Measurements from ENCODE around the gene PSMD8.

GRCh38 chr19:38391911-38392464 is 17.6 kb downstream of the PSMD8 start:
- TF ChIP-seq POLR2A (IDR thresholded peaks at IDR 0.05) (no peak), POLR2AphosphoS5 (IDR thresholded peaks at IDR 0.05) (no peak), CTCF (IDR thresholded peaks at IDR 0.05) (no peak), EP300 (IDR thresholded peaks at IDR 0.05; ENCODE audit: low read depth) (no peak)

All from transverse colon (tissue), 4 donors.